Activated CD8-positive, alpha-beta memory T cell treated with anti-CD3 and anti-CD28 coated beads, Interleukin-2, amount 50 U/mL, for 1 hour (primary cell): ENCODE data around the gene IL10.

Experiments
- DNase-seq: peaks from one replicate; pipeline ENCODE4 v3.0.0-alpha.2; 2020; ENCODE audit errors: extremely low read depth

Gene IL10

DNA sequence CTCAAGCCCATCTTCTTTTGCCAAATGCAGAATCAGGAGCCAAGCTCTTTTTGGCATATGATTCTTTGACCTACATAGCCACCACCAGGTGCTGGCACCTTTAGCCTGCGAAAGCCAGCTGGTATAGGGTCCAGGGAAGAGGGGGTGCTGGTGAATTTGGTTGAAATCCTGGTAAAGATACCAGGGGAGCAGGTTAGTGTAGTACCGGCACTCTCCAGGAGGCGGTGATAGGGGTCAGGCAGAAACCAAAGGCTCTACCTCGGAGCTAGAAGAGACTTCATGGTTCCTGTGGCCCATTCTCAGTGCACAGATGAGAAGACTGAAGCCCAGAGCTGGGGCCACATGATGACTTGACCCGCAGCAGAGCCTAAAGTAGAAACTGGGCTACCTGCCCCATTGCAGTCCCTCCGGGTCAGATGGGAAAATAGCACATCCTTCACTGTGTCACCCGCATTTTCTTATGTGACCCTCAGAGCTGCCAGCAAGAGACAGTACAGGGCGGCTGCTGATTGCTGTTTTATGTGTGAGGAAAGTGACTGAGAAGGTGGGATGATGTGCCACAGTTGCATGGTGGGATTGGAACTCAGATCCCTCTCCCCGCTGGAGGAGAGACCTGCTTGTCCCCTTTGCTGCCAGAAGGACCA, 37.7 kb downstream of the IL10 start:
- DNase-seq = peak; percentile 44

DNA sequence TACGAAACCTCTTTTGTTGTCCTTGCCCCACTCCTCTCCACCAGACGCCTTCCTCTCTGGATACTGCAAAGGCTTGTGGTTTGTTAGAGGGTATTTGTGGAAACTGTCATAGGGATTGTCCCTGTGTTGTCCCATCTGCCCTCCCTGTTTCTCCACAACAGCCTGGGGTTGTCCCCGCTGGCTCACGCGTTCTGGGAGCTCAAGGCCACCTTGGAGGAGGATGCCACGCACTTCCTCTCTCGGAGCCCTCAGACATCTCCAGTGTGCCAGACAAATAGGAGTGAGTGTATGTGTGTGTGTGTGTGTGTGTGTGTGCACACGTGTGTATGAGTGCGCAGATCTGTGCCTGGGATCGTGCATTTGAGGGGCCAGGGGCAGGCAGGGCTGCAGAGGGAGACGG, 39.3 kb downstream of the IL10 start:
- no peak for DNase-seq

DNA sequence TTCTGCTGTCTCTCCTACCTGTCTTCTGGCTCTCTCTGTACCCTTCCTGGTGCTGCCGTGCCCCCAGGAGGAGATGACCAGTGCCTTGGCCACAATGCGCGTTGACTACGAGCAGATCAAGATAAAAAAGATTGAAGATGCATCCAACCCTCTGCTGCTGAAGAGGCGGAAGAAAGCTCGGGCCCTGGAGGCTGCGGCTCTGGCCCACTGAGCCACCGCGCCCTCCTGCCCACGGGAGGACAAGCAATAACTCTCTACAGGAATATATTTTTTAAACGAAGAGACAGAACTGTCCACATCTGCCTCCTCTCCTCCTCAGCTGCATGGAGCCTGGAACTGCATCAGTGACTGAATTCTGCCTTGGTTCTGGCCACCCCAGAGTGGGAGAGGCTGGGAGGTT, 39.8 kb downstream of the IL10 start:
- no peak for DNase-seq

DNA sequence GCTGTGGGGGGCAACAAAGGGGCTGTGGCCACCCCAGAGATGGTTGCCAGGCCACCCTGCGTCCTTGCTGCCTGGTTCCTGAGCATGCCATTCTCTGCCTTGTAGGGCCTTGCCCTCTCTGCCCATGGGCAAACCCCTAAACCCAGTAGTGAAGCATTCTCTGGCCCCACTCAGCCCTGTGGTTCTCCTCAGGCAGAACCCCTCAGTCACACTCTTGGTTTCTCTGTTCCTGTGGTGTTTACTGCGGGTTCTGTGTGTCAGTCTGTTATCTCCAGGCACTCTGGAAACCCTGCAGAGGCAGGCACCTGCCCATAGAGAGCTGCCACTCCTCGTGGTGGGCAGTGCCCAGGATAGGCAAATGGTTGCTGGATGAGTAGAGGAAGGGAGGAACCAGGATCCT, 42.8 kb downstream of the IL10 start:
- DNase-seq = no peak

DNA sequence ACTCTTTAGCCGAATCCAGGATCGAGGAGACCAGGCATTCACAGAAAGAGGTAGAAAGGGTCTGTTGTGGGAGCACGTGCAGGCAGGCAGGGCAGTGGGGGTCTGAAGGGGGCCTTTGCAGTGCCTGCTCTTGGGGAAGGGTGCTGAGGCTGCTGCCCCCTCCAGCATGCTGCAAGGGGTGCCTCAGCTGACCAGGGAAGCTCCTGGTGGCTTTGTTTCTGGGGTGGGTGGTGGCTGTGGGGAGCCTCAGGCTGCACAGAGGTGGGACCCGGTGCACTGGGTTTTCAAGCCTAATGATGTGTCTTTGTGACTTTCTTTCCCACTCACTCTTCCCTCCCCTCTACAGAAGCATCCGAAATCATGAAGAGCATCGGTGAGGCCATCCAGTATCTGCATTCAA, 43.2 kb downstream of the IL10 start:
- DNase-seq = no peak

DNA sequence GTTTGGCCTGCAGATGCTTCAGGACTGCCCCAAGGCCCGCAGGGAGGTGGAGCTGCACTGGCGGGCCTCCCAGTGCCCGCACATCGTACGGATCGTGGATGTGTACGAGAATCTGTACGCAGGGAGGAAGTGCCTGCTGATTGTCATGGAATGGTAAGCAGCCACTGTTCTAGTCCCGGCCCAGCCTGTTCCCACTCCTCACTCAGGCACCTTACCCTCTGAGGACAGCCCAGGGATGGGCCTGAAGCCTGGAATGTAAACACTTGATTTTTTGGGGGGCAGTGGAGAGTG, 43.7 kb downstream of the IL10 start:
- DNase-seq = no peak

DNA sequence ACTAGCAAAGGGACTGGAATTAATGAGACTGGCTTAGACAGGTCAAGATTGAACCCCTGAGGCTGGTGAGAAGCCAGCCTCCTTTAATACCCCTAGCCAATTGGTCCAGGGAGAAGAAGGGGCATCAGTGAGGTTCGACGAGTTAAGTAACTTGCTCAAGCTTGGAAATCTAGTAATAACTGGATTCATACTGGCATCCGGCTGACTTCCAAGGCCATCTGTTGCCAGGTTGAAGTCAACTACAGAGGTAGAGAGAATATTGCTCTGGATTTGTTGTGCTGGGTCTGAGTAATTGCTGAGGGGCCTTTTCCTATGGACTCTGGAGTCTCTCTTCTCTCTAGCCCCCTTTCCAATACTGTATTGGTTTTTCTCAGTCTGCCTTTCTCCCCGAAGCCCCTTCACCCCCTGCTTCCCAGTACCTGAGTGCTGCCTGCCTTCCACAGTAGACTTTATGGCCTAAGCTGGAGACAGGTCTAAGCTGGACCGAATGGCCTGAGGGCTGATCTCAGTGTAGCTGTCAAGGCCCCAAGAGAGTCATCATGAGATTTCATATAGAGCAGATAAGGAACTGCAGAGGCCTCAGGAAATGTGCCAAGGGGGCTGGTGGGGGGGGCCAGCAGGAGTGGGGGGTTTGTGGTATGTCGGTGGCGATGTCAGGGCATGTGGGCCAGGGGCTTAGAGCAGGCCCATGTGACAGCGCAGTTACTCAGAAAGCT, 44.2 kb downstream of the IL10 start:
- DNase-seq = no peak

DNA sequence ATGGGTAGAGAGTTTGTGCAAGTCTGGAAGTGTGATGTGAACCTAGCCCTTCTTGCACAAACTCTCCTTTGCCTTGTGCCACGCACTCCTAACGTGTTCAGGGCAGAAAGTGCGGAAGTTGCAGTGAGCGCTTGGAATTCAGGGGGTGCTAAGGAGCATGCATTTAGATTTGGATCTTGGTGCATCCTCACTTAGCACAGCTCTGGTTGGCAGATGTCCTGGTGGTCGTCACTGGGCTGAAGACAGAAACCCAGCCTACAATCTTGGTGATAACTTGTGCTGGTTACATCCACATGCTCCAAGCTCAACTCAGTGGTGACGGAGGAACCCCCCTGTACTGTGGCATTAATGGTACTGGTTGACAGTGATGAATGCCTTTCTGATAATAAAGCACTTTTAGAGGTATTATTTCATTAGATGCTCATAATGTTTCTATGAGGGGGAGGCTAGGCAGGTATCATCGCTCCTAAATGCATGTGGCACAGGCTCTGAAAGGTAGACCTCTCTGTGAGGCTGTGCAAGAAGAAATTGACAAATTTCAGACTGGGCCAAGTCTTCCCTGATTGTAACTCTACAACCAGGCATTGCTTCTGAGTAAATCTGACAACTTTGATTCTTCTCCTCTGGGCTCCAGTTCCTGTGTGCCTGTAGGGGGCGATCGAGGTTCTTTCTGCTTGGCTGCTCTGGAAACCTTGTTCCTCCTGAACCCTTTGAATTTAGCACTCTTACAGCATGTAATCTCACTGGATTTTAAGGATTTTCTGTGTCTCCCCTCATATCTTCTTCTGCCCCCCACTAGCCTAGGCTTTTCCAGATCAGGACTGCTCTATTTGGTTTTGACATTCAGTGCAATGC, 47.0 kb downstream of the IL10 start:
- DNase-seq = no peak

DNA sequence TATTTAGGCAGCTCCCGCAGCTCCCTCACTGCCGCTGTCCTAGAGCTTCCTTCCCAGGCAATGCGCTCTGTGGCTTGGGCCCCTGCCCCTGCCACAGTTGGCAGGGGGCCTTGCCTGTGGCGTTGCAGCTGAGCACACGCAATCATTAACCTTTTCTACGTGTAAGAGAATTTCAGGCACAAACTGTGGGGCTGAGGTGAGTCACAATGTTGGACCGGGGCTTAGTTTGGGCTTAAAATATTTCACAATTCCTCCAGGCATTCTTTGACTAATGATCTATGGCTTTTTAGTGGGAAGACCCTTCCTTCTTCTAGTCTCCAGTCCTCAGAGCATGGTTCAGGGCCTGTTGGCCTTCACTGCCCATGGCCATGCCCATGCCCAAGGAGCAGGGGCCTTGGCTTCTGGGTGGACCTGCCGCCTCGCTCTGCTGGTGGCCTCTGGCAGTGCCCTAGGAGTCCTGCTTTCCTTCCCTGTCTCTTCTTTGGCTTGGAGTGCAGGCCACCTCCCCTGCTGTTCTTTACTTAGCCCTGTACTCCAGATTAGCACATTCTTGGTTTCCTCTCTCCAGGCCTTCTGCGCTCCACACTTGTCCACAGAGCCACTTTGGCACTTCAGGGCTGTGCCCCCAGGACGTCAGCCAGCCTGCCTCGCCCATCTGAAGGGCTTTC, 48.4 kb downstream of the IL10 start:
- DNase-seq = no peak

DNA sequence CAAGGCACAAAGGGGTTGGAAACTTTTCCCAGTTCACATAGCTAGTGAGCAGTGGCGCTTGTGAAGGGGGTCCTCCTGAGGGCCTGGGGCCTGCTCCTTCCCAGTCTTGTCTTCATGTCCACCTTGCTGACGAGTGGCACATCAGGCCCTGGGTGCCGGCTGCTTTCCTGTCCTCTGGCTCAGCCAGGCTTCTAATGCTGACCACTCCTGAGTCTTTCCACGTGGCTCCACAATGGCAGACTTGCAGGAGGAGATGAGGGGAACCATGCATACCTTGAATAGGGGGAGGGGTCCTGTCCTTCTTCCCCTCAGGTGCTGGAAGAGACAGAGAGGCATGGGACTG, 48.9 kb downstream of the IL10 start:
- DNase-seq = no peak

DNA sequence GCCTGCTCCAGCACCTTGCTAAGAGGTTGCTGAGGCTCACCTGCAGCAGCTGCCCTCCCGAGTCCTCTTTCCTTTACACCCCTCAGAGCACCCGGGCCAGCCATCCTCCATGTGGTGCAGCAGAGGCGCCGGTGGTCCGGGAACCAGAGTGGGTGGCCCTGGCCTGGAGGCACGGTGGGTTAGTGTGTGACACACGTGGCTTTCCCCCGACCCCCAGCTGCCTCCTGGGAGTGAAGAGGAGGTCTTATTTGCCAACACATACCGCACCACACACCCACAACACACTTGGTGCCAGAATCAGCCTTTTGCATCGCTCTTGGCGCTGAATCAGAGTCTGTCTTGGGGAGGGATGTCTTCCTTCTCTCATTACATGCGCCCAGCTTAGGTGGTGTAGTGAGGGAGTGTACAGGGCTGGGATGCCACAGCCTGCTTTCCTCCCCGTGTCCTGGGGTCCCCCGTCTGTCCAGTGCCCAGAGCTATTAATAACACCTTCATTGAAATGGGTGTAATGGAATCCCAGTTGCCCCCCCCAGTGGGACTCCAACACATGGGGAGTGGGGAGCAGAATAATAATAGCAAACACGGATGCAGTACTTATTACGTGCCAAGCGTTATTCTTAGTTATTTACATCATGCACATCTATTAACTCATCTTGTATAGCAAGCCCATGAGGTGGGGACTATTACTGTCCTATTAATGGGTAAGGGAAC, 49.4 kb downstream of the IL10 start:
- no peak for DNase-seq

DNA sequence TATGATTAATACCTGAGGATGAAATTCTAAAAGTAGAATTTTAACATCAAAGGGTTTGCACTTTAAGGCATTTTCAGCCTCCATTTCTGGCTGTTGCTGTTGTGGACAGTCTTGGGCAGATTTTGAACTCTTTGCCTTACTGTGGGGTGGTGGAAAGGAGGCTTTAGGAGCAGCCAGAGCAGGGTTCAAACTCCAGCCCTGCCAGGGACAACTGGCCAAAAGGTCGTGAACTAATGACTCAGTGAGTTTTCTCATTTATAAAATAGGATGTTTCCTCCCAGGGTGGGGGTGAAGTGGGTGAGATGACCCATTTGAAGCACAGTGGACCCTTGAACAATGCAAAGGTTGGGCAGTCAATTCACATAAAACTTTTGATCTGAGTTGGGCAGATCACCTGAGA, 50.8 kb downstream of the IL10 start:
- no peak for DNase-seq

DNA sequence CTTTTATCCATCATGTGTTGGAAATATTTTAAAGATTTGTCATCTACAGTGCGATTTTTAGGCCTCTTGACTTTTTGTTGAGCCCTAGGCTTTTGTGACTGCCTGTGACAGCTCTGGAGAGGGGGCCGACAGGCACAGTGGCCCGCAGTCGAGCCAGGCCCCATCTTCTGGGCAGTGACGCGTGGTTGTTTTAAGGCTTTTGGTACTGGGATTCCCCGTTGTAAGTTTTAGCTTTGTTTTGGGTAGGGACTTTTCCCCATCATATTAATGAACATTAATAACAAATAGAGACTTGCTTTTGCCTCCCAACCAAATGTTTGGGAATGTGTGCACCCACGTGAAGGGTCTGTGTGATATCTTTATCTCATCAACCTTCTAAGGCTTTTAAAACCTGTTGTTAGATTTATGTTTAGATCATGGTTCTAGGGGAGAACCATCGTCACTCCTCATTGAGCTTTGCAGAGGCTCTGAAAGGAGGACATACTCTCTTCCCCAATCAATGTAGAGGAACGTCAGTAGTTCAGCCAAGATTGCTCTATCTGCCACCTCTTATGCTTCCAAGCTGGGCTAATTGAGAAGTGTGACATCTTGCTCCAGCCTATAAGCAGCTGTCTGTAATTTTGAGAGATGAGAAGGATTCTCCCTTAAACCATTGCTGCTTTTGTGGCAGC, 53.0 kb downstream of the IL10 start:
- DNase-seq = no peak

DNA sequence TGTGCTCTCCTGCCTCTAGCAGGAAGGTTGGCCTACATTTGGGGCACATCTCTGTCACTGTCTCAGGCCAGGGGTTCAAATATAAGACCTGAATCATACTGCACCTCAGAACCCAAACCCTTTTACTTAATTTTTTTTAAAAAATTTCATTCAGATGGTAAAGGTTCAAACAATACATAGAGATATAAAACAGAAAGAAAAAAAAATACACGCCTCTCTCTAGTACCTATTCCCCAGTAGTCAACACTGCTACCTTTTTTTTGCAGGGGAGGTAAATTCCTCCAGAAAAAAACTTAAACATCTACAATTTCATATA, 54.7 kb downstream of the IL10 start:
- DNase-seq = no peak
